ENCODE data around the gene RTN4.

RTN4 gene

DNA sequence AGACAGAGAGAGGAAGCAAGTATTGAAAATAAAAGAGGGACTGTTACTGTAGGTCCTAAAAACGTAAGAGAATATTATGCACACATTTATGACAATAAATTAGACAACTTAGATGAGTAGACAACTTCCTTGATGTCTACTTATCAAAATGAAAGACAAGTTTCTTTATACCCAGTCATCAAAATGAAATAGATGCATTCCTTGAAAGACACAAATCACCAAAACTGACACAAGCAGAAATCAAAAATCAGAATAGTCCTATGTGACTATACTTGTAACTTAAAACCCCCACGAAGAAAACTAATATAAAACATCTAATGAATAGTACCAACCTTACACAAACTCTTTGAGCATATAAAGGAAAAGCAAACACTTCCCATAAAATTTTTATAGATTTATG lies 14.5 kb downstream of the RTN4 start:
- H3K4me3 ChIP-seq (ENCODE audit: low read depth, low read length, poor library complexity, severe bottlenecking) = no peak overlapping the region
- H3K9me3 ChIP-seq (ENCODE audit: low read length) = 0 out of 2 replicates have a peak, but pooled peaks cover 8% of the 10 kb centered on the region
- no peak overlapping the region for H3K9ac ChIP-seq (ENCODE audit: low read length)
- no peaks in the 10 kb centered on the region for H3F3A ChIP-seq (ENCODE audit: insufficient read depth, low read length)
- no peak overlapping the region for H3K27ac ChIP-seq (ENCODE audit: low read depth, low read length, poor library complexity, severe bottlenecking)
- no peaks in the 10 kb centered on the region for H3K9me2 ChIP-seq (ENCODE audit: low read depth, low read length)
- H3K79me2 ChIP-seq (ENCODE audit: insufficient read depth, low read length) = peaks cover 89% of the 10 kb centered on the region
- H3K27me3 ChIP-seq (ENCODE audit: insufficient read depth, low read length) = no peaks in the 10 kb centered on the region
- TF ChIP-seq CTCF (IDR thresholded peaks at IDR 0.05; ENCODE audit: low read length) = no peak
- no peak for TF ChIP-seq EZH2 (IDR thresholded peaks at IDR 0.05; ENCODE audit: borderline replicate concordance, low read length)
- H3K4me2 ChIP-seq (ENCODE audit: low read length) = no peak overlapping the region
- no peak overlapping the region for H2AFZ ChIP-seq (ENCODE audit: low read length)
- H3K36me3 ChIP-seq (ENCODE audit: insufficient read depth, low read length) = peaks cover 8% of the 10 kb centered on the region; the same call in 1 of the 2 replicates
- peaks cover 25% of the 10 kb centered on the region for H3K4me1 ChIP-seq (ENCODE audit: insufficient read depth, low read length, severe bottlenecking)
- H4K20me1 ChIP-seq (ENCODE audit: insufficient read depth, low read length) = no peaks in the 10 kb centered on the region

DNA sequence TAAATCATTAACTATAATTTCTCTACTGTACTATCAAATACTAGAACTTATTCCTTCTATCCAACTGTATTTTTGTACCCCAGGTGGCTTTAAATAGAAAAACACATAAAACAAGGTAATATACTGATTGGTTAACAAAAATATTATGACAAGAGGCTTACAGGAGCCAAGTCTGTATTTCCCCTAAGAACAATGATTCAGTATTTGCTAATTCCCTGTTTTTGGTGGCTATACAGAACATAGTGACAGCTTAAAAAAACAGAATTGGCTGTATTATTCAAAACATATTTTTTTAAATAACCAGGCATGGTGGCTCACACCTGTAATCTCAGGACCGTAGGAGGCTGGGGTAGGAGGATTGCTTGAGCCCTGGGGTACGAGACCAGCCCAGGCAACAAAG lies 16.3 kb downstream of the RTN4 start:
- no peak overlapping the region for H3K27ac ChIP-seq (ENCODE audit: low read depth, low read length, poor library complexity, severe bottlenecking)
- peaks cover 86% of the 10 kb centered on the region for H3K79me2 ChIP-seq (ENCODE audit: insufficient read depth, low read length)
- 0 out of 2 replicates have a peak, but pooled peaks cover 7% of the 10 kb centered on the region for H3K9me3 ChIP-seq (ENCODE audit: low read length)
- H3K4me2 ChIP-seq (ENCODE audit: low read length) = no peak overlapping the region
- H3K36me3 ChIP-seq (ENCODE audit: insufficient read depth, low read length) = peaks cover 6% of the 10 kb centered on the region; the same call in 1 of the 2 replicates
- H3K4me3 ChIP-seq (ENCODE audit: low read depth, low read length, poor library complexity, severe bottlenecking) = no peak overlapping the region
- no peaks in the 10 kb centered on the region for H3F3A ChIP-seq (ENCODE audit: insufficient read depth, low read length)
- no peak overlapping the region for H3K9ac ChIP-seq (ENCODE audit: low read length)
- H2AFZ ChIP-seq (ENCODE audit: low read length) = no peak overlapping the region
- H4K20me1 ChIP-seq (ENCODE audit: insufficient read depth, low read length) = no peaks in the 10 kb centered on the region
- no peaks in the 10 kb centered on the region for H3K27me3 ChIP-seq (ENCODE audit: insufficient read depth, low read length)
- H3K9me2 ChIP-seq (ENCODE audit: low read depth, low read length) = no peaks in the 10 kb centered on the region
- no peak for TF ChIP-seq EZH2 (IDR thresholded peaks at IDR 0.05; ENCODE audit: borderline replicate concordance, low read length)
- no peak for TF ChIP-seq CTCF (IDR thresholded peaks at IDR 0.05; ENCODE audit: low read length)
- peaks cover 25% of the 10 kb centered on the region for H3K4me1 ChIP-seq (ENCODE audit: insufficient read depth, low read length, severe bottlenecking)

DNA sequence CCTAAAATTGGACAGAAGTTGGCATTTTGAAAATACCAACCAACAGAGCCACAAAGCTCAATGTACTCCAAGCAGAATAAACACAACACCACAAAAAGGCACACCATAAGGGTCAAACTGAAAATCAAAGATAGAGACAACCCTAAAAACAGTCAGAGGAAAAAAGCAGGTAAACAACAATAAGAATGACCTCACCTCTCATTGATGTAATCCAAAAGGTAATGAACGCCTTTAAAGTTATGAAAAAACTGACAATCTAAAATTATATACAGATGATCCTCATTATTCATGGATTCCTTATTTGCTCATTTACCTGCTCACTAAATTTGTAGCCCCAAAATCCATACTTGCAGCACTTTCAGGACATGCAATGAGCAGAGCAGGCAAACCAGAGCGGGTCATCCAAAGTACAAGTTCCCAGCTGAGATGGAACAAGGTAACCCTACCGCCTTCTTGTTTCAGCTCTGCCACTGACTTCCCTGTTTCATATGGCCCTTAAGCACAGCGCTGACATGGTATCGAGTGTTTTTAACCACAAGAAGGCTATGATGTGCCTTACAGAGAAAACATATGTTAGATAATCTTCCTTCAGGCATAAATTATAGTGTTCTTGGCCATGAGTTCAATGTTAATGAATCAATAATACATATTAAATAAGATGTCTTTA lies 17.0 kb downstream of the RTN4 start:
- Histone ChIP-seq H3K79me2 (ENCODE audit: insufficient read depth, low read length) (peaks cover 86% of the 10 kb centered on the region), H3K9me3 (ENCODE audit: low read length) (no peaks in the 10 kb centered on the region), H3K27ac (ENCODE audit: low read depth, low read length, poor library complexity, severe bottlenecking) (no peak overlapping the region), H3K4me3 (ENCODE audit: low read depth, low read length, poor library complexity, severe bottlenecking) (no peak overlapping the region), H2AFZ (ENCODE audit: low read length) (no peak overlapping the region), H3F3A (ENCODE audit: insufficient read depth, low read length) (no peaks in the 10 kb centered on the region), H3K4me2 (ENCODE audit: low read length) (no peak overlapping the region), H3K9me2 (ENCODE audit: low read depth, low read length) (no peaks in the 10 kb centered on the region), H3K27me3 (ENCODE audit: insufficient read depth, low read length) (no peaks in the 10 kb centered on the region), H3K9ac (ENCODE audit: low read length) (no peak overlapping the region), H4K20me1 (ENCODE audit: insufficient read depth, low read length) (no peaks in the 10 kb centered on the region), H3K36me3 (ENCODE audit: insufficient read depth, low read length) (no peaks in the 10 kb centered on the region; the same call in 1 of the 2 replicates), H3K4me1 (ENCODE audit: insufficient read depth, low read length, severe bottlenecking) (peaks cover 25% of the 10 kb centered on the region)
- TF ChIP-seq EZH2 (IDR thresholded peaks at IDR 0.05; ENCODE audit: borderline replicate concordance, low read length) (no peak), CTCF (IDR thresholded peaks at IDR 0.05; ENCODE audit: low read length) (no peak)
